B cell (primary cell): Measurements from ENCODE around the gene HOMER1.

Source experiments
- CTCF ChIP-seq: fragments of 200-600 bp; IDR thresholded peaks from one replicate; pipeline ENCODE4 v1.8.0; 2022; ENCODE audit warnings: antibody characterized with exemption, mild to moderate bottlenecking
- EZH2 ChIP-seq: IDR thresholded peaks from 2 replicates; pipeline ENCODE4 v1.6.1; 2012; ENCODE audit warnings: borderline replicate concordance, low read depth, mild to moderate bottlenecking, moderate library complexity, low read length; ENCODE audit not compliant: insufficient read depth, poor library complexity, severe bottlenecking

DNA sequence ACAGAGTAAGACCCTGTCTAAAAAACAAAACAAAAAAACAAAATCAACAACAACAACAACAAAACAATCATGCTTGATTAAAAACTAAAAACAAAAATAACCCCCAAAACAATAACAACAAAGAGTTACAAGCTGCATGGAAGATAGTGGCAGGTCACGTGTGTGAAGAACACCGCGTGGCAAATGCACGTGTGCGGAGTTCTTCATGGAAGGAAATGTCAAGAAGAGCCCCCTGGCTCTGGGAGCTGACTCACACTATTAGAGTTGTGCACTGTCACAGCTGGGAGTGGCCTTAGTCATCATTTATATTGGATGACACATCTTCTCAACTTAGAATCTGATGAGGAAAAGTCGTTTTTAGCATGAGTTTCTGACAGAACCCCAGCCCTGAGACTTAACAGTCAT, 167.5 kb downstream of the HOMER1 start:
- TF ChIP-seq EZH2 (no peak), CTCF (no peak)
